Measurements from ENCODE around the gene LYZ.

The LYZ gene

GRCh38 chr12:69354556-69355187, 6.5 kb downstream of the LYZ start:
- Histone ChIP-seq H3K4me1 (ENCODE audit: insufficient read depth, low read length) (peaks cover 3% of the 10 kb centered on the region; the same call in 1 of the 2 replicates), H3K27me3 (ENCODE audit: insufficient read depth, low read length) (no peaks in the 10 kb centered on the region), H3K36me3 (ENCODE audit: insufficient read depth, low read depth, low read length) (no peaks in the 10 kb centered on the region), H3K9me3 (ENCODE audit: insufficient read depth, low read depth, low read length) (no peaks in the 10 kb centered on the region), H3K9ac (ENCODE audit: low read depth, low read length) (no peak overlapping the region; the same call in 1 of the 2 replicates), H3K27ac (ENCODE audit: low read length) (no peak overlapping the region), H3K4me3 (ENCODE audit: low read length) (no peak overlapping the region)

- Histone ChIP-seq H3K4me3 (ENCODE audit: low read length) (no peak overlapping the region), H3K27ac (ENCODE audit: low read length) (no peak overlapping the region), H3K27me3 (ENCODE audit: insufficient read depth, low read length) (no peaks in the 10 kb centered on the region), H3K36me3 (ENCODE audit: insufficient read depth, low read depth, low read length) (no peaks in the 10 kb centered on the region), H3K9me3 (ENCODE audit: insufficient read depth, low read depth, low read length) (no peaks in the 10 kb centered on the region), H3K9ac (ENCODE audit: low read depth, low read length) (no peak overlapping the region), H3K4me1 (ENCODE audit: insufficient read depth, low read length) (peaks cover 3% of the 10 kb centered on the region; the same call in 1 of the 2 replicates)
Measured at GRCh38 chr12:69355363-69356028, 7.3 kb downstream of the LYZ start.

- peaks cover 3% of the 10 kb centered on the region; the same call in 1 of the 2 replicates for H3K4me1 ChIP-seq (ENCODE audit: insufficient read depth, low read length)
- H3K4me3 ChIP-seq (ENCODE audit: low read length): peak within 1 kb of the TSS; percentile 83
- no peaks in the 10 kb centered on the region for H3K27me3 ChIP-seq (ENCODE audit: insufficient read depth, low read length)
- peak within 1 kb of the TSS; percentile 84 for H3K27ac ChIP-seq (ENCODE audit: low read length)
- no peaks in the 10 kb centered on the region for H3K9me3 ChIP-seq (ENCODE audit: insufficient read depth, low read depth, low read length)
- peak within 1 kb of the TSS; percentile 87 for H3K9ac ChIP-seq (ENCODE audit: low read depth, low read length)
- H3K36me3 ChIP-seq (ENCODE audit: insufficient read depth, low read depth, low read length): peaks cover 29% of the 10 kb centered on the region
Measured at GRCh38 chr12:69359531-69360347, 11.6 kb downstream of the LYZ start, which contains the start of gene YEATS4. Gene YEATS4 (plus strand): TSS chr12:69359743. CDS start chr12:69359973, 230 bp downstream.

- Histone ChIP-seq H3K4me1 (ENCODE audit: insufficient read depth, low read length) (peaks cover 3% of the 10 kb centered on the region; the same call in 1 of the 2 replicates), H3K36me3 (ENCODE audit: insufficient read depth, low read depth, low read length) (peaks cover 34% of the 10 kb centered on the region), H3K9ac (ENCODE audit: low read depth, low read length) (peak overlapping the region; percentile 87), H3K27ac (ENCODE audit: low read length) (peak overlapping the region; percentile 84), H3K9me3 (ENCODE audit: insufficient read depth, low read depth, low read length) (no peaks in the 10 kb centered on the region), H3K27me3 (ENCODE audit: insufficient read depth, low read length) (no peaks in the 10 kb centered on the region), H3K4me3 (ENCODE audit: low read length) (peak overlapping the region; percentile 83)
Measured at GRCh38 chr12:69360348-69360672, 12.1 kb downstream of the LYZ start.

GRCh38 chr12:69366796-69367195, 18.6 kb downstream of the LYZ start:
- H3K27ac ChIP-seq (ENCODE audit: low read length): no peak overlapping the region
- H3K4me1 ChIP-seq (ENCODE audit: insufficient read depth, low read length): no peaks in the 10 kb centered on the region
- no peak overlapping the region for H3K9ac ChIP-seq (ENCODE audit: low read depth, low read length)
- H3K36me3 ChIP-seq (ENCODE audit: insufficient read depth, low read depth, low read length): peaks cover 94% of the 10 kb centered on the region
- no peaks in the 10 kb centered on the region; the same call in 1 of the 2 replicates for H3K9me3 ChIP-seq (ENCODE audit: insufficient read depth, low read depth, low read length)
- H3K4me3 ChIP-seq (ENCODE audit: low read length): no peak overlapping the region
- no peaks in the 10 kb centered on the region for H3K27me3 ChIP-seq (ENCODE audit: insufficient read depth, low read length)

- no peaks in the 10 kb centered on the region for H3K27me3 ChIP-seq (ENCODE audit: insufficient read depth, low read length)
- H3K27ac ChIP-seq (ENCODE audit: low read length): no peak overlapping the region
- H3K9me3 ChIP-seq (ENCODE audit: insufficient read depth, low read depth, low read length): no peaks in the 10 kb centered on the region; the same call in 1 of the 2 replicates
- no peak overlapping the region for H3K9ac ChIP-seq (ENCODE audit: low read depth, low read length)
- H3K4me1 ChIP-seq (ENCODE audit: insufficient read depth, low read length): no peaks in the 10 kb centered on the region
- H3K4me3 ChIP-seq (ENCODE audit: low read length): no peak overlapping the region
- peaks cover 98% of the 10 kb centered on the region for H3K36me3 ChIP-seq (ENCODE audit: insufficient read depth, low read depth, low read length)
Measured at GRCh38 chr12:69368171-69368570, 20.0 kb downstream of the LYZ start.

- Histone ChIP-seq H3K36me3 (ENCODE audit: insufficient read depth, low read depth, low read length) (peaks cover 56% of the 10 kb centered on the region), H3K9me3 (ENCODE audit: insufficient read depth, low read depth, low read length) (no peaks in the 10 kb centered on the region), H3K27me3 (ENCODE audit: insufficient read depth, low read length) (no peaks in the 10 kb centered on the region), H3K4me3 (ENCODE audit: low read length) (no peak overlapping the region), H3K4me1 (ENCODE audit: insufficient read depth, low read length) (no peaks in the 10 kb centered on the region), H3K27ac (ENCODE audit: low read length) (no peak overlapping the region), H3K9ac (ENCODE audit: low read depth, low read length) (no peak overlapping the region)
Measured at GRCh38 chr12:69383074-69383473, 34.9 kb downstream of the LYZ start.

- Histone ChIP-seq H3K36me3 (ENCODE audit: insufficient read depth, low read depth, low read length) (peaks cover 51% of the 10 kb centered on the region), H3K9ac (ENCODE audit: low read depth, low read length) (no peak overlapping the region), H3K4me3 (ENCODE audit: low read length) (no peak overlapping the region), H3K4me1 (ENCODE audit: insufficient read depth, low read length) (no peaks in the 10 kb centered on the region), H3K27ac (ENCODE audit: low read length) (no peak overlapping the region), H3K9me3 (ENCODE audit: insufficient read depth, low read depth, low read length) (no peaks in the 10 kb centered on the region), H3K27me3 (ENCODE audit: insufficient read depth, low read length) (no peaks in the 10 kb centered on the region)
Measured at GRCh38 chr12:69385038-69385437, 36.9 kb downstream of the LYZ start.

- H3K9ac ChIP-seq (ENCODE audit: low read depth, low read length): no peak overlapping the region
- H3K4me3 ChIP-seq (ENCODE audit: low read length): no peak overlapping the region
- no peaks in the 10 kb centered on the region for H3K9me3 ChIP-seq (ENCODE audit: insufficient read depth, low read depth, low read length)
- H3K27me3 ChIP-seq (ENCODE audit: insufficient read depth, low read length): no peaks in the 10 kb centered on the region
- peaks cover 59% of the 10 kb centered on the region for H3K36me3 ChIP-seq (ENCODE audit: insufficient read depth, low read depth, low read length)
- no peaks in the 10 kb centered on the region for H3K4me1 ChIP-seq (ENCODE audit: insufficient read depth, low read length)
- no peak overlapping the region for H3K27ac ChIP-seq (ENCODE audit: low read length)
Measured at GRCh38 chr12:69386921-69387320, 38.7 kb downstream of the LYZ start.

- no peak overlapping the region for H3K4me3 ChIP-seq (ENCODE audit: low read length)
- H3K36me3 ChIP-seq (ENCODE audit: insufficient read depth, low read depth, low read length): peaks cover 49% of the 10 kb centered on the region
- no peaks in the 10 kb centered on the region for H3K9me3 ChIP-seq (ENCODE audit: insufficient read depth, low read depth, low read length)
- no peak overlapping the region for H3K9ac ChIP-seq (ENCODE audit: low read depth, low read length)
- H3K27me3 ChIP-seq (ENCODE audit: insufficient read depth, low read length): no peaks in the 10 kb centered on the region
- no peaks in the 10 kb centered on the region for H3K4me1 ChIP-seq (ENCODE audit: insufficient read depth, low read length)
- no peak overlapping the region for H3K27ac ChIP-seq (ENCODE audit: low read length)
Measured at GRCh38 chr12:69388371-69388770, 40.2 kb downstream of the LYZ start.

GRCh38 chr12:69389831-69390230, 41.6 kb downstream of the LYZ start:
- Histone ChIP-seq H3K27me3 (ENCODE audit: insufficient read depth, low read length) (no peaks in the 10 kb centered on the region), H3K4me1 (ENCODE audit: insufficient read depth, low read length) (no peaks in the 10 kb centered on the region), H3K9me3 (ENCODE audit: insufficient read depth, low read depth, low read length) (no peaks in the 10 kb centered on the region), H3K27ac (ENCODE audit: low read length) (no peak overlapping the region), H3K9ac (ENCODE audit: low read depth, low read length) (no peak overlapping the region), H3K36me3 (ENCODE audit: insufficient read depth, low read depth, low read length) (peaks cover 40% of the 10 kb centered on the region), H3K4me3 (ENCODE audit: low read length) (no peak overlapping the region)
